ENCODE measurements around the gene CXCL10. TPM values are rescaled to one million over a fixed set of nuclear protein-coding genes. Genes with fewer than 3 reads are reported as not detected.

The CXCL10 gene
- polyA plus RNA-seq: under 1 TPM; 0.73 to 0.77 TPM

- H3K27ac ChIP-seq (ENCODE audit: low read depth in 2 of 2, low read length in 1 of 2): no peak within 1 kb of the TSS
- H3K4me1 ChIP-seq (ENCODE audit: control insufficient read depth in 2 of 2, insufficient read depth in 2 of 2, low read length in 1 of 2): no peaks in the 10 kb centered on the region
- no peaks in the 10 kb centered on the region for H3K27me3 ChIP-seq (ENCODE audit: control insufficient read depth in 1 of 2, insufficient read depth in 2 of 2, low read length in 2 of 2)
- no peaks in the 10 kb centered on the region for H3K9me3 ChIP-seq (ENCODE audit: control insufficient read depth in 2 of 2, insufficient read depth in 1 of 2, low read depth in 1 of 2, low read length in 1 of 2)
- WGBS, 2 donors: 10 to 13% methylated on average over 3 of the region's 3 CpGs
- H3K4me3 ChIP-seq (ENCODE audit: low read depth in 1 of 2, low read length in 2 of 2): no peak within 1 kb of the TSS
- H3K36me3 ChIP-seq (ENCODE audit: control insufficient read depth in 2 of 2, insufficient read depth in 2 of 2, low read length in 1 of 2): no peaks in the 10 kb centered on the region
Observed at GRCh38 chr4:76023389-76023788, at the start of gene CXCL10. CXCL10 (minus strand) TSS chr4:76023497; CDS start chr4:76023431, 66 bp downstream.

- H3K4me1 ChIP-seq (ENCODE audit: control insufficient read depth in 2 of 2, insufficient read depth in 2 of 2, low read length in 1 of 2): no peaks in the 10 kb centered on the region
- H3K27ac ChIP-seq (ENCODE audit: low read depth in 2 of 2, low read length in 1 of 2): no peak overlapping the region
- H3K27me3 ChIP-seq (ENCODE audit: control insufficient read depth in 1 of 2, insufficient read depth in 2 of 2, low read length in 2 of 2): no peaks in the 10 kb centered on the region
- H3K4me3 ChIP-seq (ENCODE audit: low read depth in 1 of 2, low read length in 2 of 2): no peak overlapping the region
- no peaks in the 10 kb centered on the region for H3K36me3 ChIP-seq (ENCODE audit: control insufficient read depth in 2 of 2, insufficient read depth in 2 of 2, low read length in 1 of 2)
- 78 to 85% methylated on average over 4 of the region's 4 CpGs for WGBS, 2 donors
- no peaks in the 10 kb centered on the region for H3K9me3 ChIP-seq (ENCODE audit: control insufficient read depth in 2 of 2, insufficient read depth in 1 of 2, low read depth in 1 of 2, low read length in 1 of 2)
Observed at GRCh38 chr4:76072760-76073159, 49.5 kb upstream of the CXCL10 start.

- Histone ChIP-seq H3K27ac (ENCODE audit: low read depth in 2 of 2, low read length in 1 of 2) (no peak overlapping the region), H3K27me3 (ENCODE audit: control insufficient read depth in 1 of 2, insufficient read depth in 2 of 2, low read length in 2 of 2) (no peaks in the 10 kb centered on the region), H3K9me3 (ENCODE audit: control insufficient read depth in 2 of 2, insufficient read depth in 1 of 2, low read depth in 1 of 2, low read length in 1 of 2) (no peaks in the 10 kb centered on the region), H3K36me3 (ENCODE audit: control insufficient read depth in 2 of 2, insufficient read depth in 2 of 2, low read length in 1 of 2) (no peaks in the 10 kb centered on the region), H3K4me1 (ENCODE audit: control insufficient read depth in 2 of 2, insufficient read depth in 2 of 2, low read length in 1 of 2) (no peaks in the 10 kb centered on the region), H3K4me3 (ENCODE audit: low read depth in 1 of 2, low read length in 2 of 2) (no peak overlapping the region)
- 0 to 3% methylated on average over 2 of the region's 2 CpGs for WGBS, 2 donors
Observed at GRCh38 chr4:76067652-76068286, 44.5 kb upstream of the CXCL10 start.

GRCh38 chr4:76066546-76066945, 43.2 kb upstream of the CXCL10 start:
- H3K4me3 ChIP-seq (ENCODE audit: low read depth in 1 of 2, low read length in 2 of 2): no peak overlapping the region
- no peaks in the 10 kb centered on the region for H3K27me3 ChIP-seq (ENCODE audit: control insufficient read depth in 1 of 2, insufficient read depth in 2 of 2, low read length in 2 of 2)
- no peaks in the 10 kb centered on the region for H3K4me1 ChIP-seq (ENCODE audit: control insufficient read depth in 2 of 2, insufficient read depth in 2 of 2, low read length in 1 of 2)
- H3K27ac ChIP-seq (ENCODE audit: low read depth in 2 of 2, low read length in 1 of 2): no peak overlapping the region
- no peaks in the 10 kb centered on the region for H3K9me3 ChIP-seq (ENCODE audit: control insufficient read depth in 2 of 2, insufficient read depth in 1 of 2, low read depth in 1 of 2, low read length in 1 of 2)
- 71 to 83% methylated on average over 3 of the region's 3 CpGs for WGBS, 2 donors
- no peaks in the 10 kb centered on the region for H3K36me3 ChIP-seq (ENCODE audit: control insufficient read depth in 2 of 2, insufficient read depth in 2 of 2, low read length in 1 of 2)

GRCh38 chr4:76061982-76062381, 38.7 kb upstream of the CXCL10 start:
- Histone ChIP-seq H3K36me3 (ENCODE audit: control insufficient read depth in 2 of 2, insufficient read depth in 2 of 2, low read length in 1 of 2) (no peaks in the 10 kb centered on the region), H3K4me1 (ENCODE audit: control insufficient read depth in 2 of 2, insufficient read depth in 2 of 2, low read length in 1 of 2) (no peaks in the 10 kb centered on the region), H3K27me3 (ENCODE audit: control insufficient read depth in 1 of 2, insufficient read depth in 2 of 2, low read length in 2 of 2) (no peaks in the 10 kb centered on the region), H3K4me3 (ENCODE audit: low read depth in 1 of 2, low read length in 2 of 2) (no peak overlapping the region), H3K9me3 (ENCODE audit: control insufficient read depth in 2 of 2, insufficient read depth in 1 of 2, low read depth in 1 of 2, low read length in 1 of 2) (no peaks in the 10 kb centered on the region), H3K27ac (ENCODE audit: low read depth in 2 of 2, low read length in 1 of 2) (no peak overlapping the region)
- 63 to 83% methylated on average over 1 of the region's 1 CpG for WGBS, 2 donors

- H3K27ac ChIP-seq (ENCODE audit: low read depth in 2 of 2, low read length in 1 of 2): no peak overlapping the region
- no peak overlapping the region for H3K4me3 ChIP-seq (ENCODE audit: low read depth in 1 of 2, low read length in 2 of 2)
- no peaks in the 10 kb centered on the region for H3K36me3 ChIP-seq (ENCODE audit: control insufficient read depth in 2 of 2, insufficient read depth in 2 of 2, low read length in 1 of 2)
- H3K27me3 ChIP-seq (ENCODE audit: control insufficient read depth in 1 of 2, insufficient read depth in 2 of 2, low read length in 2 of 2): no peaks in the 10 kb centered on the region
- WGBS, 2 donors: 71 to 84% methylated on average over 1 of the region's 1 CpG
- H3K9me3 ChIP-seq (ENCODE audit: control insufficient read depth in 2 of 2, insufficient read depth in 1 of 2, low read depth in 1 of 2, low read length in 1 of 2): no peaks in the 10 kb centered on the region
- H3K4me1 ChIP-seq (ENCODE audit: control insufficient read depth in 2 of 2, insufficient read depth in 2 of 2, low read length in 1 of 2): no peaks in the 10 kb centered on the region
Observed at GRCh38 chr4:76061421-76061820, 38.1 kb upstream of the CXCL10 start.

- Histone ChIP-seq H3K36me3 (ENCODE audit: control insufficient read depth in 2 of 2, insufficient read depth in 2 of 2, low read length in 1 of 2) (no peaks in the 10 kb centered on the region), H3K27me3 (ENCODE audit: control insufficient read depth in 1 of 2, insufficient read depth in 2 of 2, low read length in 2 of 2) (no peaks in the 10 kb centered on the region), H3K9me3 (ENCODE audit: control insufficient read depth in 2 of 2, insufficient read depth in 1 of 2, low read depth in 1 of 2, low read length in 1 of 2) (no peaks in the 10 kb centered on the region), H3K4me3 (ENCODE audit: low read depth in 1 of 2, low read length in 2 of 2) (no peak overlapping the region), H3K27ac (ENCODE audit: low read depth in 2 of 2, low read length in 1 of 2) (no peak overlapping the region), H3K4me1 (ENCODE audit: control insufficient read depth in 2 of 2, insufficient read depth in 2 of 2, low read length in 1 of 2) (no peaks in the 10 kb centered on the region)
Observed at GRCh38 chr4:76060506-76060905, 37.2 kb upstream of the CXCL10 start.

- WGBS, 2 donors: 55 to 65% methylated on average over 1 of the region's 1 CpG
- Histone ChIP-seq H3K4me1 (ENCODE audit: control insufficient read depth in 2 of 2, insufficient read depth in 2 of 2, low read length in 1 of 2) (no peaks in the 10 kb centered on the region), H3K27ac (ENCODE audit: low read depth in 2 of 2, low read length in 1 of 2) (no peak overlapping the region), H3K4me3 (ENCODE audit: low read depth in 1 of 2, low read length in 2 of 2) (no peak overlapping the region), H3K9me3 (ENCODE audit: control insufficient read depth in 2 of 2, insufficient read depth in 1 of 2, low read depth in 1 of 2, low read length in 1 of 2) (no peaks in the 10 kb centered on the region), H3K36me3 (ENCODE audit: control insufficient read depth in 2 of 2, insufficient read depth in 2 of 2, low read length in 1 of 2) (no peaks in the 10 kb centered on the region), H3K27me3 (ENCODE audit: control insufficient read depth in 1 of 2, insufficient read depth in 2 of 2, low read length in 2 of 2) (no peaks in the 10 kb centered on the region)
Observed at GRCh38 chr4:76059750-76060149, 36.5 kb upstream of the CXCL10 start.

GRCh38 chr4:76058888-76059426, 35.7 kb upstream of the CXCL10 start:
- H3K27me3 ChIP-seq (ENCODE audit: control insufficient read depth in 1 of 2, insufficient read depth in 2 of 2, low read length in 2 of 2): no peaks in the 10 kb centered on the region
- no peaks in the 10 kb centered on the region for H3K36me3 ChIP-seq (ENCODE audit: control insufficient read depth in 2 of 2, insufficient read depth in 2 of 2, low read length in 1 of 2)
- H3K9me3 ChIP-seq (ENCODE audit: control insufficient read depth in 2 of 2, insufficient read depth in 1 of 2, low read depth in 1 of 2, low read length in 1 of 2): no peaks in the 10 kb centered on the region
- H3K4me3 ChIP-seq (ENCODE audit: low read depth in 1 of 2, low read length in 2 of 2): no peak overlapping the region
- H3K4me1 ChIP-seq (ENCODE audit: control insufficient read depth in 2 of 2, insufficient read depth in 2 of 2, low read length in 1 of 2): no peaks in the 10 kb centered on the region
- H3K27ac ChIP-seq (ENCODE audit: low read depth in 2 of 2, low read length in 1 of 2): no peak overlapping the region
- WGBS, 2 donors: 41 to 59% methylated on average over 3 of the region's 3 CpGs

GRCh38 chr4:76058302-76058701, 35.0 kb upstream of the CXCL10 start:
- no peak overlapping the region for H3K4me3 ChIP-seq (ENCODE audit: low read depth in 1 of 2, low read length in 2 of 2)
- no peaks in the 10 kb centered on the region for H3K36me3 ChIP-seq (ENCODE audit: control insufficient read depth in 2 of 2, insufficient read depth in 2 of 2, low read length in 1 of 2)
- no peaks in the 10 kb centered on the region for H3K27me3 ChIP-seq (ENCODE audit: control insufficient read depth in 1 of 2, insufficient read depth in 2 of 2, low read length in 2 of 2)
- no peaks in the 10 kb centered on the region for H3K9me3 ChIP-seq (ENCODE audit: control insufficient read depth in 2 of 2, insufficient read depth in 1 of 2, low read depth in 1 of 2, low read length in 1 of 2)
- H3K4me1 ChIP-seq (ENCODE audit: control insufficient read depth in 2 of 2, insufficient read depth in 2 of 2, low read length in 1 of 2): no peaks in the 10 kb centered on the region
- no peak overlapping the region for H3K27ac ChIP-seq (ENCODE audit: low read depth in 2 of 2, low read length in 1 of 2)
